GM19351 (cell line): ENCODE measurements around the gene RRAS2.
"Not testable (repeated sequence)": the region's sequence is repeated elsewhere in the genome, so short reads cannot be mapped to it uniquely, and the experiment has no call there.

Source experiments
- ATAC-seq: cut with Tn5 transposase; IDR thresholded peaks from one replicate; pipeline ENCODE4 v1.9.1; 2021; ENCODE audit warnings: mild to moderate bottlenecking, moderate library complexity; ENCODE audit not compliant: unreplicated experiment

The RRAS2 gene

GRCh38 chr11:14372011-14372410 lies 13.0 kb upstream of the RRAS2 start:
- ATAC-seq, result no peak

GRCh38 chr11:14371249-14371648 lies 12.3 kb upstream of the RRAS2 start:
- ATAC-seq, result no peak

- ATAC-seq, result no peak
These were observed 11.5 kb upstream of the RRAS2 start for GRCh38 chr11:14370496-14370895.

GRCh38 chr11:14369598-14369997 lies 10.6 kb upstream of the RRAS2 start:
- ATAC-seq, result no peak

GRCh38 chr11:14366936-14367335 lies 8.0 kb upstream of the RRAS2 start:
- ATAC-seq, result no peak

- no peak for ATAC-seq
These were observed 5.3 kb upstream of the RRAS2 start for GRCh38 chr11:14364322-14364721.

- ATAC-seq, result no peak
These were observed 3.6 kb upstream of the RRAS2 start for GRCh38 chr11:14362611-14363010.

- ATAC-seq, result no peak
These were observed 3.0 kb upstream of the RRAS2 start for GRCh38 chr11:14361951-14362350.

GRCh38 chr11:14360976-14361375 lies 2.0 kb upstream of the RRAS2 start:
- ATAC-seq, result no peak

GRCh38 chr11:14359501-14360031 lies 583 bp upstream of the RRAS2 start:
- ATAC-seq, result no peak

GRCh38 chr11:14357881-14358728 lies 878 bp downstream of the RRAS2 start:
- peak; percentile 50 for ATAC-seq

GRCh38 chr11:14356342-14356741 lies 2.6 kb downstream of the RRAS2 start:
- no peak for ATAC-seq

GRCh38 chr11:14354604-14355003 lies 4.4 kb downstream of the RRAS2 start:
- ATAC-seq, result not testable (repeated sequence)

- no peak for ATAC-seq
These were observed 8.2 kb downstream of the RRAS2 start for GRCh38 chr11:14350716-14351238.

- no peak for ATAC-seq
These were observed 8.8 kb downstream of the RRAS2 start for GRCh38 chr11:14350215-14350614.

- no peak for ATAC-seq
These were observed 11.0 kb downstream of the RRAS2 start for GRCh38 chr11:14347991-14348390.

GRCh38 chr11:14347494-14347893 lies 11.5 kb downstream of the RRAS2 start:
- ATAC-seq, result no peak

GRCh38 chr11:14346303-14346955 lies 12.6 kb downstream of the RRAS2 start:
- ATAC-seq, result no peak

- ATAC-seq, result no peak
These were observed 13.3 kb downstream of the RRAS2 start for GRCh38 chr11:14345668-14346067.

GRCh38 chr11:14345016-14345415 lies 14.0 kb downstream of the RRAS2 start:
- not testable (repeated sequence) for ATAC-seq

GRCh38 chr11:14342906-14343305 lies 16.1 kb downstream of the RRAS2 start:
- peak; percentile 85 for ATAC-seq

- ATAC-seq, result no peak
These were observed 17.0 kb downstream of the RRAS2 start for GRCh38 chr11:14341968-14342367.
